ENCODE data around the gene HNMT. TPM values are rescaled to one million over a fixed set of nuclear protein-coding genes. Genes with fewer than 3 reads are reported as not detected.

HNMT gene
- total RNA-seq, 1 donor from 2014 or later: 3.2 TPM

DNA sequence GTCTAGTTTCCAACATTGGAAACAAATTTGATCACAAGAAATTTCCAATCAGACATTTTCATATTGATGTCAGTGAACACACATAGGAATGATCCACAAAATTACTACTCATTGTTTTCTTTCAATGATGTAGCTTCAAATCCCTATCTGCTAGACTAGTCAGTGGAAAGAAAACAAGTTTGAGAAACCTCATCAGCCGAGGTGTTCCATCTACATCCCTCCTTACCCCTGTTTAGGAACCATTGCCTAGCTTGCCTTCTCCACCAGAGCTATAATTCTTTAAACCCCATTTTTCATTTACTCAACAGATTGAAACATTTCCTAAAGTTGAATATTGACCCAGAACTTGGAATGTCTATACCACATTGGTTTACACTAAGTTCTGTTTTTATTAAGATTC, 45.3 kb downstream of the HNMT start:
- TF ChIP-seq, protein P1, sequence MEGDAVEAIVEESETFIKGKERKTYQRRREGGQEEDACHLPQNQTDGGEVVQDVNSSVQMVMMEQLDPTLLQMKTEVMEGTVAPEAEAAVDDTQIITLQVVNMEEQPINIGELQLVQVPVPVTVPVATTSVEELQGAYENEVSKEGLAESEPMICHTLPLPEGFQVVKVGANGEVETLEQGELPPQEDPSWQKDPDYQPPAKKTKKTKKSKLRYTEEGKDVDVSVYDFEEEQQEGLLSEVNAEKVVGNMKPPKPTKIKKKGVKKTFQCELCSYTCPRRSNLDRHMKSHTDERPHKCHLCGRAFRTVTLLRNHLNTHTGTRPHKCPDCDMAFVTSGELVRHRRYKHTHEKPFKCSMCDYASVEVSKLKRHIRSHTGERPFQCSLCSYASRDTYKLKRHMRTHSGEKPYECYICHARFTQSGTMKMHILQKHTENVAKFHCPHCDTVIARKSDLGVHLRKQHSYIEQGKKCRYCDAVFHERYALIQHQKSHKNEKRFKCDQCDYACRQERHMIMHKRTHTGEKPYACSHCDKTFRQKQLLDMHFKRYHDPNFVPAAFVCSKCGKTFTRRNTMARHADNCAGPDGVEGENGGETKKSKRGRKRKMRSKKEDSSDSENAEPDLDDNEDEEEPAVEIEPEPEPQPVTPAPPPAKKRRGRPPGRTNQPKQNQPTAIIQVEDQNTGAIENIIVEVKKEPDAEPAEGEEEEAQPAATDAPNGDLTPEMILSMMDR (IDR thresholded peaks at IDR 0.05): no peak
- Mint-ChIP-seq H3K9me3 (ENCODE audit: unreplicated experiment) (no peaks in the 10 kb centered on the region), H3K36me3 (ENCODE audit: unreplicated experiment) (peaks cover 2% of the 10 kb centered on the region), H3K27me3 (ENCODE audit: unreplicated experiment) (peaks cover 3% of the 10 kb centered on the region), H3K27ac (ENCODE audit: unreplicated experiment) (no peak overlapping the region), H3K4me1 (ENCODE audit: unreplicated experiment) (no peaks in the 10 kb centered on the region), H3K4me3 (ENCODE audit: unreplicated experiment) (no peak overlapping the region)
- DNase-seq (ENCODE audit: extremely low spot score, unreplicated experiment): no peak

DNA sequence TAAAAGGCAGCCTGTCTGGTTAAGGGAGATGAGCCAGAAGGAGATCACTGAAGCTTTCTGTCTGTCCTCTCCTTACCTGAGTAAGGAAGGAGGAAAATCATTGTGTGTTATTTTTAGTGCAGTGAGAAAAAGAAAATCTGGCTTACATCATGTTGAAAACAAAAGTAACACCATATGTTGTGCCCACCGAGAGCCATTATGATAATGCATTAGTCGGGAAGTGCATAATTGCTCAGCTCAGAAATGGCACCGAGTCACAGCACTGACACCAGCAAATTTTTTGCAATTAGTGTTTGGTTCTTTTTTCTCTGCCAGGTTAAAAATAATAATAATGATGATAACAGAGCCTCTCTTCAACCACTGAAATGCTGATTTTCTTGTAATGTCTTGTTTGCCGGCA, 46.6 kb downstream of the HNMT start:
- Mint-ChIP-seq H3K27ac (ENCODE audit: unreplicated experiment) (no peak overlapping the region), H3K27me3 (ENCODE audit: unreplicated experiment) (peaks cover 3% of the 10 kb centered on the region), H3K9me3 (ENCODE audit: unreplicated experiment) (no peaks in the 10 kb centered on the region), H3K4me3 (ENCODE audit: unreplicated experiment) (no peak overlapping the region), H3K4me1 (ENCODE audit: unreplicated experiment) (no peaks in the 10 kb centered on the region), H3K36me3 (ENCODE audit: unreplicated experiment) (peaks cover 2% of the 10 kb centered on the region)
- TF ChIP-seq, protein P1 (IDR thresholded peaks at IDR 0.05): no peak
- DNase-seq (ENCODE audit: extremely low spot score, unreplicated experiment): no peak

DNA sequence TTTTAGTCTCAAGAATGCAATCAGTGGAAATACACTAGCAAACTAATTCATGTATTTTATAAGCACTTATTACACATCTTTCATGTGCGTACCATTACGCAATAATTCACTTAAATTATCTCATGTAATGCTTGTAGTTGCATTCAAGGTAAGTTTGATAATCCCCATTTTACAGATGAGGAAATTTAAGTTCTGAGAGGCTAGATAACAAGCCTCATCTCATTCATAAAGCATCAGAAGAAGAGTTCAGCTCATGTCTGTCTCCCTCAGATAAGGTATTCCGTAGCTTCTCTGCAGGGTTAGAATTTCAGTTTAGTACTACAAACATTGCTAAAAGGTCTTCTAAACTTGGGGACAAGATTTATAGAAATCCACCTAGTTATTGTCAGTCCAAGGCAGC, 47.8 kb downstream of the HNMT start:
- Mint-ChIP-seq H3K9me3 (ENCODE audit: unreplicated experiment) (no peaks in the 10 kb centered on the region), H3K4me1 (ENCODE audit: unreplicated experiment) (no peaks in the 10 kb centered on the region), H3K36me3 (ENCODE audit: unreplicated experiment) (peaks cover 2% of the 10 kb centered on the region), H3K27me3 (ENCODE audit: unreplicated experiment) (peaks cover 3% of the 10 kb centered on the region), H3K4me3 (ENCODE audit: unreplicated experiment) (no peak overlapping the region), H3K27ac (ENCODE audit: unreplicated experiment) (no peak overlapping the region)
- DNase-seq (ENCODE audit: extremely low spot score, unreplicated experiment): no peak
- TF ChIP-seq, protein P1 (IDR thresholded peaks at IDR 0.05): no peak

DNA sequence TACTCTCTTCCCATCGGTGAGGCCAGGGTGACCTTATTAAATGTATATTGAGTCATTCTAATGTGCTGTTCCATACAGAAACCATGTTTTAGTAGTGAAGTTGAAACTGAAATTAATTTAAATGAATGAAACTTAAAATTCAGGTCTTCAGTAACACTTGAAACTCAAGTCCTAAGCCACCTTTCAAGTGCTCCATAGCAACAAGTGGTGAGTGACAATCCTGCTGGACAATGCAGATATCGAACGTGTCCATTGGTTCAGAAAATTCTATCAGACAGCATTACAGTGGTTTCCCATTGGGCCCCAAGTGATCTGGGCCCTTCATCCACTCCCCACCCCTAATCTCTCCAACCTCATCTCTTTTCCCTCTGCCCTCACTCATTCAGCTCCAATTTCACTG, 48.7 kb downstream of the HNMT start:
- no peak for DNase-seq (ENCODE audit: extremely low spot score, unreplicated experiment)
- Mint-ChIP-seq H3K27ac (ENCODE audit: unreplicated experiment) (no peak overlapping the region), H3K36me3 (ENCODE audit: unreplicated experiment) (peaks cover 2% of the 10 kb centered on the region), H3K27me3 (ENCODE audit: unreplicated experiment) (peaks cover 3% of the 10 kb centered on the region), H3K4me1 (ENCODE audit: unreplicated experiment) (no peaks in the 10 kb centered on the region), H3K4me3 (ENCODE audit: unreplicated experiment) (no peak overlapping the region), H3K9me3 (ENCODE audit: unreplicated experiment) (no peaks in the 10 kb centered on the region)
- TF ChIP-seq, protein P1 (IDR thresholded peaks at IDR 0.05): no peak

DNA sequence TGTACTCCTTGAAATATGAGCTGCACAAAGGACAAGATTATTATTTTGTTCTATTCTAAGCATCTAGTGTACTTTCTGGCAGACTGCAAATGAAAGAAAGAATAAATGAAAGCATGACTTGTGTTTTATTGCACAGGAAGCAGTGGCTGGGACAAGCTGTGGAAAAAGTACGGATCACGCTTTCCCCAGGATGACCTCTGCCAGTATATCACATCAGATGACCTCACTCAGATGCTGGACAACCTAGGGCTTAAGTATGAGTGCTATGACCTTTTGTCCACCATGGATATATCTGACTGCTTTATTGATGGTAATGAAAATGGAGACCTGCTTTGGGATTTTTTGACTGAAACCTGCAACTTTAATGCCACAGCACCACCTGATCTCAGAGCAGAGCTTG, 49.4 kb downstream of the HNMT start:
- Mint-ChIP-seq H3K4me1 (ENCODE audit: unreplicated experiment) (no peaks in the 10 kb centered on the region), H3K9me3 (ENCODE audit: unreplicated experiment) (no peaks in the 10 kb centered on the region), H3K4me3 (ENCODE audit: unreplicated experiment) (no peak overlapping the region), H3K36me3 (ENCODE audit: unreplicated experiment) (peaks cover 2% of the 10 kb centered on the region), H3K27me3 (ENCODE audit: unreplicated experiment) (peaks cover 6% of the 10 kb centered on the region), H3K27ac (ENCODE audit: unreplicated experiment) (no peak overlapping the region)
- no peak for DNase-seq (ENCODE audit: extremely low spot score, unreplicated experiment)
- TF ChIP-seq, protein P1 (IDR thresholded peaks at IDR 0.05): no peak

Data from osteocyte (in vitro differentiated cells).